ENCODE results near the gene PARP15. TPM values are rescaled to one million over a fixed set of nuclear protein-coding genes. Genes with fewer than 3 reads are reported as not detected.

PARP15 gene
- total and polyA plus RNA-seq, 2 donors (not counting 3 experiments of a cell fraction or from before 2014, with no cell fraction given), result 0.81 to 1.4 TPM

GRCh38 chr3:122606330-122606729, 28.9 kb downstream of the PARP15 start:
- dilution Hi-C loops (cut with MboI; ENCODE audit: extremely low pct_ligation_motif_present, low sequenced_read_pairs) (no loop called here), intact Hi-C loops (cut with micrococcal nuclease) (no loop called here)
- Histone ChIP-seq H3K9me1 (replicated peaks; ENCODE audit: control insufficient read depth, extremely low read depth, insufficient read depth, low read length) (no peaks in the 10 kb centered on the region), H2AFZ (ENCODE audit: low read depth, low read length) (no peak overlapping the region), H4K20me1 (replicated peaks; ENCODE audit: control insufficient read depth, extremely low read depth, insufficient read depth, low read length) (no peaks in the 10 kb centered on the region), H3K9me3 (replicated peaks; ENCODE audit: control insufficient read depth, insufficient read depth, low read length) (peaks cover 4% of the 10 kb centered on the region), H3K27ac (ENCODE audit: insufficient read depth, low read depth, low read length) (no peak overlapping the region), H3K36me3 (ENCODE audit: control insufficient read depth in 2 of 2, extremely low read depth in 1 of 2, insufficient read depth in 2 of 2, low read length in 2 of 2) (no peaks in the 10 kb centered on the region), H3K79me2 (ENCODE audit: control insufficient read depth, insufficient read depth, low read length) (no peaks in the 10 kb centered on the region), H3K4me3 (replicated peaks in 1 of 3; ENCODE audit: insufficient read depth in 1 of 3, low read depth in 1 of 3, low read length in 3 of 3) (no peak overlapping the region), H3K27me3 (ENCODE audit: control insufficient read depth in 2 of 2, insufficient read depth in 2 of 2, low read length in 2 of 2) (peaks cover 4 to 10% of the 10 kb centered on the region in 2 experiments), H3K9ac (replicated peaks; ENCODE audit: extremely low read depth, insufficient read depth, low read length) (no peak overlapping the region), H3K4me2 (ENCODE audit: insufficient read depth, low read length) (no peak overlapping the region), H3K4me1 (ENCODE audit: control insufficient read depth, extremely low read depth, insufficient read depth, low read length) (peaks cover 3% of the 10 kb centered on the region)
- BruUV-seq (replicated peaks), result no TSS peak
- no peak for TF ChIP-seq GATA2 (IDR thresholded peaks at IDR 0.05; ENCODE audit: insufficient read depth, insufficient read length, low read depth, low read length)
- TF ChIP-seq EZH2 (IDR thresholded peaks at IDR 0.05; ENCODE audit: borderline replicate concordance, low read depth, low read length, severe bottlenecking), result no peak
- no peak for TF ChIP-seq FOS (IDR thresholded peaks at IDR 0.05; ENCODE audit: borderline replicate concordance, insufficient read depth, low read length)
- no peak for TF ChIP-seq POLR2A (IDR thresholded peaks at IDR 0.05; ENCODE audit: low read depth, low read length)
- TF ChIP-seq MYC (IDR thresholded peaks at IDR 0.05; ENCODE audit: low read depth, low read length), result no peak
- TF ChIP-seq MAX (IDR thresholded peaks at IDR 0.05; ENCODE audit: insufficient read depth, insufficient read length), result no peak
- no peak for TF ChIP-seq CTCF (IDR thresholded peaks at IDR 0.05; ENCODE audit: extremely low read depth in 1 of 2, insufficient read depth in 1 of 2, low read depth in 1 of 2, low read length in 2 of 2)
- no peak for TF ChIP-seq POLR2AphosphoS5 (IDR thresholded peaks at IDR 0.05; ENCODE audit: insufficient read depth, low read depth, low read length)
- no peak for TF ChIP-seq JUN (IDR thresholded peaks at IDR 0.05; ENCODE audit: borderline replicate concordance, insufficient read depth, insufficient read length, low read depth)
- no peak for FAIRE-seq
- ChIA-PET CTCF (no interaction called here), POLR2A (no interaction called here)
- DNase-seq (ENCODE audit: low read depth, low spot score), result no peak

Data from endothelial cell of umbilical vein (primary cell).